Measurements from ENCODE around the gene LUC7L2. TPM values are rescaled to one million over a fixed set of nuclear protein-coding genes. Genes with fewer than 3 reads are reported as not detected.
A peak's percentile ranks its signal among the peaks of the same experiment; 100 is the strongest.

Gene LUC7L2
- total and polyA plus RNA-seq, 2 of the 8 experiments (the other 6 are each of a cell fraction or from before 2014, with no cell fraction given) = 22.9 to 67.8 TPM

DNA sequence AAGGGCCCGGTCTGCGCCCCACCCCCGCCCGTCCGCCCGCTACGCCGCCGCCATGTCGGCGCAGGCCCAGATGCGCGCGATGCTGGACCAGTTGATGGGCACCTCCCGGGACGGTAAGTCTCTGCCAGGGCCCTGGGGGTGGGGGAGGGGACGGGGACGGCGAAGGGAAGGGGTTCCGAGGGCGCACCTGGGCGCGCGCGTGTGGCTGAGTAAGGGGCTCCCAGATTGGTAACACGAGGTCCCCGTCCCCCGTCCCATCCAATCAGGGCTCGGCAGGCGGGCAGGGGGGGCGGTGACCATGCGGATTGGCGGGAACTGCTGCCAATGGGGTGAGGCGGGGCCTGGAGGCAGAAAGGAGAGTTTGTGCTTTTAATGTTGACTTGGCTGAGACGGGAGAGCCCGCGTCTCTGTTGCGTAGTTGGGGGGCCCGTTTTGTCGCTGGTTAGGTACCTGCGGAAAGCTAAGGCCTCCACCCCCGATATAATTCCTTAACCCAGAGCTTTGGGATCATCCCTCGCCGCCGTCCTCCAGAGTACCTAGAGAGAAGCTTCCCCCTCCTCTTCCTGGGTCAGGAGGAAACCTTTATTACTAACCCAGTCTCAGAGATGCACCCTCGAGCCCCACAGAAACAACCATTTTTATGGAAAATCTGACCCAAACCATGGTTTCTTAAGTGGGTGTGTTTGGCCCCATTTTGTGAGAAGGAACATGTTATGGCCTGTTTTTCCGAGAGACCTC is 685 bp downstream of the LUC7L2 start (continued):
- TF ChIP-seq PHF8 (conservative IDR thresholded peaks at IDR 0.05; ENCODE audit: low read depth, low read length) = peak; percentile 28; the same call in 1 of the 2 replicates
- 0 out of 2 replicates have a peak, but pooled peaks have one; percentile 17 for TF ChIP-seq NRF1 (IDR thresholded peaks at IDR 0.05; ENCODE audit: low read depth, low read length)
- TF ChIP-seq SIN3A (conservative IDR thresholded peaks at IDR 0.05 in 1 of 2, IDR thresholded peaks at IDR 0.05 in 1 of 2; ENCODE audit: low read depth in 1 of 2, low read length in 2 of 2) = peak; percentile 16 to 53; a peak in 1 of 4 replicates
- peak; percentile 88 for TF ChIP-seq TAF7 (optimal IDR thresholded peaks at IDR 0.05; ENCODE audit: borderline replicate concordance, low read depth, low read length)
- TF ChIP-seq ASH2L (IDR thresholded peaks at IDR 0.05; ENCODE audit: low read length) = no peak
- peak; percentile 90 for TF ChIP-seq POLR2AphosphoS5 (IDR thresholded peaks at IDR 0.05; ENCODE audit: low read depth, low read length)
- TF ChIP-seq POLR2A (IDR thresholded peaks at IDR 0.05; ENCODE audit: control extremely low read depth in 1 of 2, low read depth in 2 of 2, low read length in 2 of 2) = peak; percentile 73 to 90
- 0 out of 2 replicates have a peak, but pooled peaks have one; percentile 1 for TF ChIP-seq TEAD4 (IDR thresholded peaks at IDR 0.05; ENCODE audit: low read depth, low read length)
- TF ChIP-seq HDAC2 (IDR thresholded peaks at IDR 0.05; ENCODE audit: borderline replicate concordance in 1 of 2, low read depth in 2 of 2, low read length in 2 of 2) = 0 out of 4 replicates have a peak, but pooled peaks of 1 of the 2 experiments have one; percentile 25
- TF ChIP-seq SP4 (IDR thresholded peaks at IDR 0.05; ENCODE audit: low read length) = peak; percentile 22; the same call in 1 of the 2 replicates
- TF ChIP-seq CHD2 (IDR thresholded peaks at IDR 0.05; ENCODE audit: low read length) = peak; percentile 84
- TF ChIP-seq, protein P1, sequence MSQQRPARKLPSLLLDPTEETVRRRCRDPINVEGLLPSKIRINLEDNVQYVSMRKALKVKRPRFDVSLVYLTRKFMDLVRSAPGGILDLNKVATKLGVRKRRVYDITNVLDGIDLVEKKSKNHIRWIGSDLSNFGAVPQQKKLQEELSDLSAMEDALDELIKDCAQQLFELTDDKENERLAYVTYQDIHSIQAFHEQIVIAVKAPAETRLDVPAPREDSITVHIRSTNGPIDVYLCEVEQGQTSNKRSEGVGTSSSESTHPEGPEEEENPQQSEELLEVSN (IDR thresholded peaks at IDR 0.05) = peak; percentile 91
- TF ChIP-seq CREB1 (IDR thresholded peaks at IDR 0.05) = peak; percentile 56
- no peak for TF ChIP-seq BCL11A (IDR thresholded peaks at IDR 0.05; ENCODE audit: low read depth in 2 of 2, low read length in 2 of 2)
- TF ChIP-seq, protein P2, sequence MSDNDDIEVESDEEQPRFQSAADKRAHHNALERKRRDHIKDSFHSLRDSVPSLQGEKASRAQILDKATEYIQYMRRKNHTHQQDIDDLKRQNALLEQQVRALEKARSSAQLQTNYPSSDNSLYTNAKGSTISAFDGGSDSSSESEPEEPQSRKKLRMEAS (IDR thresholded peaks at IDR 0.05) = peak; percentile 91
- TF ChIP-seq TAF1 (IDR thresholded peaks at IDR 0.05; ENCODE audit: low read depth, low read length) = peak; percentile 91
- TF ChIP-seq HDAC6 (IDR thresholded peaks at IDR 0.05; ENCODE audit: low read depth, low read length) = no peak
- TF ChIP-seq TCF12 (IDR thresholded peaks at IDR 0.05; ENCODE audit: low read depth, low read length) = peak; percentile 90
- TF ChIP-seq RBBP5 (IDR thresholded peaks at IDR 0.05; ENCODE audit: borderline replicate concordance, low read depth, low read length) = peak; percentile 24; the same call in 1 of the 2 replicates
- peak; percentile 73 for TF ChIP-seq CHD1 (IDR thresholded peaks at IDR 0.05; ENCODE audit: low read depth, low read length)
- TF ChIP-seq, protein P3, sequence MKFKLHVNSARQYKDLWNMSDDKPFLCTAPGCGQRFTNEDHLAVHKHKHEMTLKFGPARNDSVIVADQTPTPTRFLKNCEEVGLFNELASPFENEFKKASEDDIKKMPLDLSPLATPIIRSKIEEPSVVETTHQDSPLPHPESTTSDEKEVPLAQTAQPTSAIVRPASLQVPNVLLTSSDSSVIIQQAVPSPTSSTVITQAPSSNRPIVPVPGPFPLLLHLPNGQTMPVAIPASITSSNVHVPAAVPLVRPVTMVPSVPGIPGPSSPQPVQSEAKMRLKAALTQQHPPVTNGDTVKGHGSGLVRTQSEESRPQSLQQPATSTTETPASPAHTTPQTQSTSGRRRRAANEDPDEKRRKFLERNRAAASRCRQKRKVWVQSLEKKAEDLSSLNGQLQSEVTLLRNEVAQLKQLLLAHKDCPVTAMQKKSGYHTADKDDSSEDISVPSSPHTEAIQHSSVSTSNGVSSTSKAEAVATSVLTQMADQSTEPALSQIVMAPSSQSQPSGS (IDR thresholded peaks at IDR 0.05; ENCODE audit: low read length) = peak; percentile 74; the same call in 1 of the 2 replicates

Data from H1 (cell line).